Stimulated activated CD4-positive, alpha-beta T cell treated with anti-CD3 and anti-CD28 coated beads, TNF-alpha, amount 100 ng/mL, for 1 hour (primary cell): Measurements from ENCODE around the gene PATZ1.

Source experiments
- DNase-seq, 3 donors: peaks; one replicate each; pipeline ENCODE4 v3.0.0-alpha.2; 2020; ENCODE audit warnings: low read depth in 3 of 3, low spot score in 1 of 3

PATZ1 gene

GRCh38 chr22:31284281-31285155, 61.6 kb downstream of the PATZ1 start:
- no peak for DNase-seq

GRCh38 chr22:31282748-31283468, 63.2 kb downstream of the PATZ1 start:
- DNase-seq, result no peak

DNA sequence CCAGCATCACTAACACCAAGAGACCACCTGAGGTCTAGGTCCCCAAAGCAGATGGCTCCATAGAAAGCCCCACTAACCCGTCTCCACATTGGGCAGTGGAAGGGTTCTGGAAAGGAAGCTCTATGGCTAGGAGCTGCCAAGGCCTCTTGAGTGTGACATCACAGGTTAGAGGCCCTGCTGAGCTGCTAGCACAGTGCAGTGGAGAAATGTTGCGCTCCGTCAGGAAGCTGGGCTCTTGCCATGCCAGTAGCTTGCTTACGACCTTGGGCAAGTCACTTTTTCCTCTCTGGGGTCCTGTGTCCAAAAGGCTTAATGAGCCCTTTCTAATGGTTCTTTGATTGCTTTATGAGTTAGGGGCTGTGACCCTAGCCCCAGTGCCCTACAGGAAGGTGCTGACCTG, 64.4 kb downstream of the PATZ1 start:
- no peak for DNase-seq

GRCh38 chr22:31279821-31280505, 66.2 kb downstream of the PATZ1 start:
- no peak for DNase-seq

- no peak for DNase-seq
Observed at GRCh38 chr22:31279327-31279669, 66.8 kb downstream of the PATZ1 start.

DNA sequence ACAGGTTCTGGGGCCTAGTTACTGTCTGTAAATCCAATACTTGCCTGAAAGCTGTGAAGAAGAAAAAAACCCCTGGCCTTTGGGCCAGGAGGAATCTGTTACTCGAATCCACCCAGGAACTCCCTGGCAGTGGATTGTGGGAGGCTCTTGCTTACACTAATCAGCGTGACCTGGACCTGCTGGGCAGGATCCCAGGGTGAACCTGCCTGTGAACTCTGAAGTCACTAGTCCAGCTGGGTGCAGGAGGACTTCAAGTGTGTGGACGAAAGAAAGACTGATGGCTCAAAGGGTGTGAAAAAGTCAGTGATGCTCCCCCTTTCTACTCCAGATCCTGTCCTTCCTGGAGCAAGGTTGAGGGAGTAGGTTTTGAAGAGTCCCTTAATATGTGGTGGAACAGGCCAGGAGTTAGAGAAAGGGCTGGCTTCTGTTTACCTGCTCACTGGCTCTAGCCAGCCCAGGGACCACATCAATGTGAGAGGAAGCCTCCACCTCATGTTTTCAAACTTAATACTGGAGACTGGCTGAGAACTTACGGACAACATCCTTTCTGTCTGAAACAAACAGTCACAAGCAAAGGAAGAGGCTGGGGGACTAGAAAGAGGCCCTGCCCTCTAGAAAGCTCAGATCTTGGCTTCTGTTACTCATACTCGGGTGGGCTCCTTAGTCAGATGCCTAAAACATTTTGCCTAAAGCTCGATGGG, 67.4 kb downstream of the PATZ1 start:
- no peak for DNase-seq

DNA sequence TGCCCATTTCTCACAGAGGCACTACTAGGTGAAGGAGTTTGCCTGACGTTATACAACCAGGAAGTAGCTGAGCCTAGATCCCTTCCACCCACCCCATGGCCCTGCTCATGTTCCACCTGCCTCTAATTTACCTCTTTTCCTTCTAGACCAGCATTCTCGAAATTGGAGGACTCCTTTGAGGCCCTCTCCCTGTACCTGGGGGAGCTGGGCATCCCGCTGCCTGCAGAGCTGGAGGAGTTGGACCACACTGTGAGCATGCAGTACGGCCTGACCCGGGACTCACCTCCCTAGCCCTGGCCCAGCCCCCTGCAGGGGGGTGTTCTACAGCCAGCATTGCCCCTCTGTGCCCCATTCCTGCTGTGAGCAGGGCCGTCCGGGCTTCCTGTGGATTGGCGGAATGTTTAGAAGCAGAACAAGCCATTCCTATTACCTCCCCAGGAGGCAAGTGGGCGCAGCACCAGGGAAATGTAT, 68.0 kb downstream of the PATZ1 start:
- no peak for DNase-seq

DNA sequence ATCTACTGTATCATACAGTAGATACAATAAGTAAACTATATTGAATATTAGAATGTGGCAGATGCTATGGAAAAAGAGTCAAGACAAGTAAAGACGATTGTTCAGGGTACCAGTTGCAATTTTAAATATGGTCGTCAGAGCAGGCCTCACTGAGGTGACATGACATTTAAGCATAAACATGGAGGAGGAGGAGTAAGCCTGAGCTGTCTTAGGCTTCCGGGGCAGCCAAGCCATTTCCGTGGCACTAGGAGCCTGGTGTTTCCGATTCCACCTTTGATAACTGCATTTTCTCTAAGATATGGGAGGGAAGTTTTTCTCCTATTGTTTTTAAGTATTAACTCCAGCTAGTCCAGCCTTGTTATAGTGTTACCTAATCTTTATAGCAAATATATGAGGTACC, 68.4 kb downstream of the PATZ1 start:
- DNase-seq, result no peak

- no peak for DNase-seq
Observed at GRCh38 chr22:31276426-31277167, 69.5 kb downstream of the PATZ1 start.
